GM18505 (cell line): Measurements from ENCODE around the gene NIM1K.
"Not testable (repeated sequence)": the region's sequence is repeated elsewhere in the genome, so short reads cannot be mapped to it uniquely, and the experiment has no call there.

Experiments used
- ATAC-seq: cut with Tn5 transposase; IDR thresholded peaks from one replicate; pipeline ENCODE4 v1.9.1; 2021; ENCODE audit not compliant: unreplicated experiment
- POLR2A ChIP-seq: IDR thresholded peaks from 4 replicates; pipeline ENCODE4 v1.6.1; 2011; ENCODE audit warnings: borderline replicate concordance; ENCODE audit not compliant: insufficient read depth, insufficient read length; ENCODE audit errors: extremely low read depth

The NIM1K gene

DNA sequence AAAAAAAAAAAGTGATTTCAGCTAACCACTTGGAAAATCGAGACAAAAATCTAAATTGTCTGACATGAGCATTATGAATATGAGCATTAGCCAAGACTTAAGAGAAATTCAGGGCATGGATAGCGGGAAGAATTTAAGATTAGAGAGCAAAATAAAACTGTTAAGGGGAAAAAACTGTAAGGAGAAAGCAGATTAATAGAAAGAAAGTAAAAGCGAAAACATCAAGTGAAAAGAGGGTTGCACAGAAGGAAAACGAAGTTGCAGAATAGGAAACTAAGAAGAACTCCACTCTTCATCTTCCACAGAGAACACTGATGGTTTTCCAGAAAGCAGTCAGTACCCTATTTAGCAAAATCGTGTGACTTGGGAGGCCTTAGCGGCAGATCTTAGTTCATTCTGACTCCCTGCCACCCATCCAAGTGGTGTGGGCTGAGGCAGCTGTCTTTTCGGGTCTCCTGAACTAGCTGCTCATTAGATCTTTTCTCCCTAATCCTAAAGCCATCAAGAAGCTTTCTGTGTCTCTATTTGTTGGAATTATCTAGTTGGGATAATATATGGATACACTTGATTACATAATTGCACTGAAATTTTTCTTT is 3.7 kb downstream of the NIM1K start:
- no peak for TF ChIP-seq POLR2A
- ATAC-seq, result no peak

DNA sequence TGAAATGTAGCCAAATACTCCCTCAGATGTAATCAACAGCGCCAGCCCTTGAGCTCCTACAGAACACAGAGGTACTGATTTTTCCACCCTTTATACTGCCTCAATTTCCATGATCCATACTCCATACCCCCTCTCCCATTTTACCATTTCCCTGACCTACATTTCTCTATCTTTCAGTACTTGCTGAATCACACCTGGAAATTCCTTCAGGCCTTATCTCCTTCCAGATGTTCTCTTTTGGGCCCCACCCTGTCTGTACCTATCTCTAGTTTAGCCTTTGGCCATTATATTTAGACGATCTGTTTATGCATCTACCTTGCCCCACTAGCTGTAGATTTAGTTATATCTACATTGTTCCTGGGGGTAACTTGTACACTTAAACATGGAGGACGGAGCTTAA is 5.5 kb downstream of the NIM1K start:
- TF ChIP-seq POLR2A, result no peak
- ATAC-seq, result no peak

DNA sequence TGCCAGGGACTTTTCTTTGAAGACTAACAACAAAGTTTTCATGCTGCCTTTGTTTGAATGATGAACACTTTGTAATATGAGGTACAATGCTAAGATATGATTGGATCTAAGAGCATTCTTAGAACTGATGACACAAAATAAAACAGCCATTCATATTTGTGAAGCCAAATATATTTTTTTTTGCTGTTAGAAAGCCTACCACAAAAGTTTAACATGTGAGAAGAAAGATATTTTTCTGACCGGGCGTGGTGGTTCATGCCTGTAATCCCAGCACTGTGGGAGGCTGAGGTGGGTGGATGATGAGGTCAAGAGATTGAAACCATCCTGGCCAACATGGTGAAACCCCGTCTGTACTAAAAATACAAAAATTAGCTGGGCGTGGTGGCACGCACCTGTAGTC is 9.4 kb downstream of the NIM1K start:
- ATAC-seq, result not testable (repeated sequence)

DNA sequence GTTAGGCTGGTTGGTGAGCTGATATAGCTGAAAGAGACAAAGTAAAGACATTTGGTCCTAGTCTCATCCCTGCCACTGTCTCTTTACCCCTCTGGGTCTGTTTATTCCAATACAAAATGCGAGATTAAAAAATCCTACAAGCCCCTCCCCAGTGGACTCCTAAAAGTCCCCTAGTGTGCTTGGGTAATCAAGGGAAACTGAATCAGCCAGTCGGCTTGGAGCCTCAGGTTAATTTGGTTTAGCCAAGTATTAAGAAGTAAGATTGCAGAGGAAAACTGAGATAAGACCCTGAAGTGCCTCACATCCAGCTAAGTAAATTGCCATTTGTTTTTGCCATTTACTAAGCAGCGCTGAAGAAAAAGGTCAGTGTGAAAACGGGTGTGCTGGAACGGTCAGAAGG is 10.4 kb downstream of the NIM1K start:
- no peak for ATAC-seq
- TF ChIP-seq POLR2A, result no peak

DNA sequence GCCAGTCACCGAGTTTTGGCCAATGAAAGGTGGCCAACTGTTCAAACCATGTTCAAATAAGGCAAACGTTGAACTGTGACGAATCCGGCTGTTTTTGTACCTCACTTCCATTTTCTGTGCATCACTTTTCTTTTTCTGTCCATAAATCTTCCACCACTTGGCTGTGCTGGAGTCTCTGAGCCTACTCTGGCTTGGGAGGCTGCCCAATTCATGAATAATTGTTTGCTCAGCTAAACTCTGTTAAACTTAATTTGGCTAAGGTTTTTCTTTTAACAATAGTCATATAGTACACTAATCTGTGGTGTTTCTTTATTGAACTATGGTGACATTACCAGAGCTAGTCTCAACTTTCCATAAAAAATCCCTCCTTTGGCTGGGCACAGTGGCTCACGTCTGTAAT is 11.3 kb downstream of the NIM1K start:
- no peak for ATAC-seq
- no peak for TF ChIP-seq POLR2A

DNA sequence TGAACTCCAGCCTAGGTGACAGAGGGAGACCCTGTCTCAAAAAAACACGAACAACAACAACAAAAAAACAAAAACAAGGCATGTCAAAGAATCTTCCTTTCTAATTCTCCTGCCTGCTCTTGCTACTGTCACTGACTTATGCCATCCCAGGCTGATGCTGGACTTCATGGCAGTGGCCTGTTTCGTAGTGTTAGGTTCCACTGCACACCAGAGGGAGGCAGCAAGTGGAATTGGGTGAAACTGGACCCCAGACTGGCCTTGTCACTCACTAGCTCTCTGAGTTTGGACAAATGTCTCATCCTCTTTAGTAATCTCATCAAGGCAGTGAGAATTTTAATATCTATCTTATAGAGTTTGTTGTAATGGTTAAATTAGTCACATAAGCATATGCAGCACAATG is 12.9 kb downstream of the NIM1K start:
- TF ChIP-seq POLR2A, result no peak

DNA sequence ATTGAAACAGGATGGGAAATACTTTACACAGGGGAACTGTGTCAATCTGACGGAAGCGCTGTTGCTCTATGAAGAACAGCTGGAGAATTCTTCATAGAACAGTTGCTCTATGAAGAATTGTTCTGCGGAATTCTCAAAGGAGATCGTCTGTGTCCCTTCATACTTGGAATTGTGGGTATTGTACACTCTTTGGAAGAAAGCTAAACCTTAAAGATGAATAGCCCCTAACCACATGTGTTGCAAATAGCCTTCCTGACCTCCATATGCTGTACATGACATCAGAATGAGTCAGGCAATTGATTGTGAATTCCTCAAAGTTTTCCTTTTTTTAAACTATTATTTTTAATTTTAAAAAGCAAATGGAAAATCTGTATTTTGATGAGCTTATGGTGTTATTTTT is 15.6 kb downstream of the NIM1K start:
- no peak for TF ChIP-seq POLR2A
- no peak for ATAC-seq

More for the DNA sequence above, 12.9 kb downstream of the NIM1K start:
- no peak for ATAC-seq

DNA sequence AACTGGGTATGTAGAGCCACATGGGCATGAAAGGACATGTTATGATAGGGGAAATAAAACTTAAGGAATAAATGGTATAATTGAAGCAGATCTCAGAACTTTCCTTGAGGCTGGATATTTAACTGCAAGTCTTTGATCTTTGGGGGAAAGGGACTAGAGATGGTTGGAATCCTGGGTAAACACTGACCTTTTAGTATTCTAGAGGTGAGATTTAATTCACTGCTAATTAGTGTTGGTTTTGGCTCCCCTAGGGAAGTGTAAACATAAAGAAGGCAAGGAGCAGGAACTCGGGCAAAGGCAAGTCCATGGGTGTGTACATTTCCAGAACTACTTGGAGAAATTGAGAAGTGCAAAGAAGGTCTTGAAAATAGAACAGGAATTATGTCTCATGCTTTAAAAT is 16.6 kb downstream of the NIM1K start:
- TF ChIP-seq POLR2A, result no peak

DNA sequence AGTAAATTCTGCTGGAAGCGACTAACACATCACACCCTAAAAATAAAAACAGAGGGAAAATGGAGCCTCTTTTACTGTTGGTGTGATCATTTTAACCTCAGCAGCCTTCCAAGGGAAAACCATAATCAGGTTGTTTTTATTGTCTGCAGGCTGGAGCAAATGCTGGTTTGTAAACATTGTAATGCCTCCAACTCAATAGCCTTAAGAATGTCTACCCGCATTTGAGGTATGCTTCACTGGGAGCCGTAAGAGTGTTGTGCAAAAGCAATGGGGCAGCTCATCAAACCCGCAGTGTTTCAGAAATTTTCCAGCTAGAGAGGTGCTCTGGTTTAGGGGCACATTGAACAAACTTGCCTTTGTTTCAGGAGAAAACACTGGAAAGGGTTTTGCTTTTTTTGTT is 17.0 kb downstream of the NIM1K start:
- ATAC-seq, result no peak

More for the DNA sequence above, 16.6 kb downstream of the NIM1K start:
- ATAC-seq, result no peak

DNA sequence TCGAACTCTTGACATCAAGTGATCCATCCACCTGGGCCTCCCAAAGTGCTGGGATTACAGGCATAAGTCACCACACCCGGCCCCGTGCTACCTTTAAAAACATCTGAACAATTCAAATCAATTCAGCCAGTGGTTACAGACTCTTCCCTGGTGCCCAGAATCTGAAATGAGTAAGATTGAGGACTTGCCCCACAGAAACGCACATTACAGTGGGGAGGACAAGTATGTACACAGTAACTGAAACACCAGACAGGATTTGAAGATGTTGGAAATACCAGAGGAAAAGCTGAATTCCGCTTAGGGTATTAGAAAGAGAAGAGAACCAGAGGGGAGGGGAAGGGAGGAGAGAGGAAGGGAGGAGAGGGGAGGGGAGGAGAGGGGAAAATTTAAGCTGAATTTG is 17.8 kb downstream of the NIM1K start:
- no peak for ATAC-seq
- no peak for TF ChIP-seq POLR2A

More for the DNA sequence above, 17.0 kb downstream of the NIM1K start:
- no peak for TF ChIP-seq POLR2A

DNA sequence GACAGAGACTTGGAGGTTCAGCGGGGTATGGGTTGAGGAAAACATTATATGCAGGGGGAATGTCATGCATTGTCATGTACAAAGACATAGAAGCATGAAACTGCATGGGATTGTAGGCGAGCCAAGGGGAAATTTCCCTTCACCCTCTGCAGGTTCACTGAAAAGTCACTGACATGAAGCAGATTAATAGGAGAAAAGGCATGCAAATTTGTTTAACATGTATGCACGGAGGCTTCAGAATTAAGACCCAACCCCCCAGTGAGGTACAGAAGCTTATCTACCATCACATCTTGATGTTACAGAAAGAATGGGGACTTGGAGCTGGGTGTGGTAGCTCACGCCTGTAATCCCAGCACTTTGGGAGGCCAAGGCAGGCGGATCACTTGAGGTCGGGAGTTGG is 18.5 kb downstream of the NIM1K start:
- TF ChIP-seq POLR2A, result no peak
- ATAC-seq, result no peak

DNA sequence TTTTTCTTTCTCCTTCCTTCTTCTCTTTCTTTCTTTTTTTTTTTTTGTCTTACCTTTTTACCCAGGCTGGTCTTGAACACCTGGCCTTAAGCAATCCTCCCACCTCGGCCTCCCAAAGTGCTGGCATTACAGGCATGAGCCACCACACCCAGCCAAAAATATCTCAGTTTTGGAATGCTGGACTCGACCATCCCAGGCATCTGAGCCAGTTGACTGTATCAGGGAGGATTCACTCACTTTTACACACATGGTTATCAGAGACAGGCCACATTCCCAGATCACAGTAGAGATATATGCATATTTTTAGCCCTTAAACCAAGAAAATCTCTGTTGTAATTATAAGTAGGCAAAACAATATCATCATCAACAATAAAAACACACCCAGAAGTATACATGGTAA is 21.9 kb downstream of the NIM1K start:
- no peak for TF ChIP-seq POLR2A
- no peak for ATAC-seq

DNA sequence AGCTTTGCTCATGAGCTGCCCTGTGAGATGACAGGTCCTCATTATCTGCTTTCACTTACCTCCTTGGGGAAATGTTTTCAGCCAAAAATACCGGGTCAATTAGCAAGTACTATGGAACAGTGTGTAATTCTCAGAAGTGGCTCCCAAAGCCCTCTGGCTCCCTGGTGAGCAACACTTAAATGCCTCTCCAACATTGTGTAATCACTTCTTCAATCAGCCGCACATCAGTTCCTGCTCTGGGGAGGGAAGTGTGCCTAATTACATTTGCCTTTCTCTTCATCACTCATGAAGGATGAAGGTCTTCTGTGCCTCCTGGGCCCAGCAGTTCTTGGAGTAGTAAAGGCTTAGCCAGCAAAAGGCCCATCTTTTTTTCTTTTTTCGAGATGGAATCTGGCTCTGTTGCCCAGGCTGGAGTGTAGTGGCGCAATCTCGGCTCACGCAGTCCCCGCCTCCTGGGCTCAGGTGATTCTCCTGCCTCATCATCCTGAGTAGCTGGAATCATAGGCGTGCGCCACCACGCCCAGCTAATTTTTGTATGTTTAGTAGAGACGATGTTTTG is 23.1 kb downstream of the NIM1K start:
- TF ChIP-seq POLR2A, result no peak
- no peak for ATAC-seq

DNA sequence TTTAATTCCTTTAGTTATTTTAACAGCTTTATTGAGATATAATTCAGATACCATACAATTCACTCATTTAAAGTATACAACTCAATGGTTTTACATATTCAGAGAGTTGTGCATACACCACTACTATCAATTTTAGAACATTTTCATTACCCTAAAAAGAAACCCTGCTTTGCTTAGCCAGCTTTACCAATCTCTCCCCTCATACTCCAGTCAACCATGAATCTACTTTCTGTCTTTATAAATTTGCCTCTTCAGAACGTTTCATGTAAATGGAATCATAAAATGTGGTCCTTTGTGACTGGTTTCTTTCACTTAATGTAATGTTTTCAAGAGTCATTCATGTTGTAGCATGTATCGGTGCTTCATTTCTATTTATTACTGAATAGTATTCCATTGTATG is 24.9 kb downstream of the NIM1K start:
- no peak for TF ChIP-seq POLR2A
- ATAC-seq, result no peak

DNA sequence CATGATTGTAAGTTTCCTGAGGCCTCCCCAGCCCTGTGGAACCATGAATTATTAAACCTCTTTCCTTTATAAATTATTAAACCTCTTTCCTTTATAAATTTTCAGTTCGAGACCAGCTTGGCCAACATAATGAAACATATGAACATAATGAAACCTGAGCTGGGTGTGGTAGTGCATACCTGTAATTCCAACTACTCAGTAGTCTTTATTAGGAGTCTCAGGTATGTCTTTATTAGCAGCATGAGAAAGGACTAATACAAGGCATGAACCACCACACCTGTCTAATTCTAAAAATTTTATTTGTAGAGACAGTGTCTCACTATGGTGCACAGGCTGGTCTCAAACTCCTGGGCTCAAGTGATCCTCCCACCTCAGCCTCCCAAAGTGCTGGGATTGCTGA is 27.1 kb downstream of the NIM1K start:
- ATAC-seq, result no peak
- TF ChIP-seq POLR2A, result no peak

DNA sequence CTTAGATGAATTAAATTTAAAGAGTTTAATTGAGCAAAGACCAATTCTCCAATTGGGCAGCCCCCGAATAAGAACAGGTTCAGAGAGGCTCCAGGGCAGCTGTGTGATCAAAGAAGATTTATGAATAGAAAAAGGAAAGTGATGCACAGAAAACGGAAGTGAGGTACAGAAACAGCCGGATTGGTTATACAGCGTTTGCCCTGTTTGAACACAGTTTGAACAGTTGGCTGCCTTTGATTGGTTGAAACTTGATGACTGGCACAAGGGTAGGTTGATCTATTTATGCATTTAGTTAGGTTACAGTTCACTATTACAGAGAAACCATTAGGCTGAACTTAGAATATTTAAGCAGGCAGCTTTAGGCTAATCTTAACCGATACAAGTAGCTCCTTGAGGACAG is 29.5 kb downstream of the NIM1K start:
- no peak for TF ChIP-seq POLR2A
- ATAC-seq, result no peak

DNA sequence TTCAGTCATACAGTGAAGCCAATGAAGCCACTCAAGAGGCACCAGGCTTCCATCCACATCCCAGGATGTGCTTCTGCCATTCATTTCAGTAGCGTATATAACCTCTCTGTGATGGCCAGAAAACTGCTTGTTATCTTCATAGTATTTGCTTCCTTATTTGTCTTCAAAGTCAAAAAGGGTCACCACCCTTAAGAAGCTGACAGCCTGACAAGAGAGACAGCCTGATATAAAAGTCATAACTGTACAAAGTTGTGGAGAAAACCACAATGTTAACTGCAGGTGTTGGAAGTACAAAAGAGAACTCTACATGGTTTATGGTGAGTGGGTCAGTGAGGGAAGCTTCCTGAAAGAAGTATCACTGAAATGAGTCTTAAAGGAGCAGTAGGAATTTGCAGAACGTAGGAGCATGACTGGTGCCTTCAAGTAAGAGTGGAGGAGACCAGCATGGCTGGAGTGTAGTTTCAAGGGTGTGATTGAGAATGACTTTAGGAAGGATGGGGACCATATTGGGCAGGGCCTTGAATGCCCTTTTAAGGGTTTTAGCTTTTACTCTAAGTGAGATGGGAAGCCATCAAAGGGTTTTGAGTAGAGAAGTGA is 33.7 kb downstream of the NIM1K start:
- ATAC-seq, result no peak
- no peak for TF ChIP-seq POLR2A
